Activated CD8-positive, alpha-beta memory T cell treated with anti-CD3 and anti-CD28 coated beads for 1 hour (primary cell): ENCODE results near the gene YWHAQ.
"Not testable (repeated sequence)": the region's sequence is repeated elsewhere in the genome, so short reads cannot be mapped to it uniquely, and the experiment has no call there.

Experiments used
- DNase-seq, 2 donors: peaks; one replicate each; pipeline ENCODE4 v3.0.0-alpha.2; 2020; ENCODE audit warnings: low read depth in 1 of 2; ENCODE audit errors: extremely low read depth in 1 of 2

Gene YWHAQ

DNA sequence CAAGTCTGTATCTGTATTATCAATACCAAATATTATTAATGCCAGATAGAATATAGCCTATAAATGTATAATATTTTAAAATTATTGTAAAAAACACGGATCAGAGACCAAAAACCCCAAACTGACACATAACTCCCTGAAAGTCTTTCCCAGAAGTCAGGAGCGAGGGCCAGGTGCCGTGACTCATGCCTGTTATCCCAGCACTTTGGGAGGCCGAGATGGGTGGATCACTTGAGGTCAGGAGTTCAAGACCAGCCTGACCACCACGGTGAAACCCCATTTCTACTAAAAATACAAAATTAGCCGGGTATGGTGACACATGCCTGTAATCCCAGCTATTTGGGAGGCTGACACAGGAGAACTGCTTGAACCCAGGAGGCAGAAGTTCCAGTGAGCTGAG, 35.5 kb downstream of the YWHAQ start:
- not testable (repeated sequence) for DNase-seq

- no peak for DNase-seq
These were observed 36.3 kb downstream of the YWHAQ start for GRCh38 chr2:9594366-9595054.

GRCh38 chr2:9593925-9594324, 36.9 kb downstream of the YWHAQ start:
- DNase-seq: no peak

DNA sequence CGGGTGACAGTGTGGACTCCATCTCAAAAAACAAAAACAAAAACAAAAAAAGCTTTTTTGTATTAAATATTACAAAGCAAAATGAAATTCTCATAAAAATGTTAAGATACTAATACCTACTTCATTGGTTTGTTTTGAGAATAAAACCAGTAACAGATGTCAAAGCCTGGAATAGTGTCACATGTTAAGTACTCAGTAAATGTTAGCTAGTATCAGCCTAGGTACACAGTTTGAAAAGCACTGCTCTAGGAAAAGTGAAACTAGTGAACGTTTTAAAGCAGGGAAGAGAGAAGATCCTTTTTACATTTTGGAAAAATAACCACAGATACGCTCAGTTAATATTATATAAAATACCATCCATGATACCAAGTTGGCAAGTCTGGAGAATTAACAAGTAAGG, 38.1 kb downstream of the YWHAQ start:
- DNase-seq: no peak

DNA sequence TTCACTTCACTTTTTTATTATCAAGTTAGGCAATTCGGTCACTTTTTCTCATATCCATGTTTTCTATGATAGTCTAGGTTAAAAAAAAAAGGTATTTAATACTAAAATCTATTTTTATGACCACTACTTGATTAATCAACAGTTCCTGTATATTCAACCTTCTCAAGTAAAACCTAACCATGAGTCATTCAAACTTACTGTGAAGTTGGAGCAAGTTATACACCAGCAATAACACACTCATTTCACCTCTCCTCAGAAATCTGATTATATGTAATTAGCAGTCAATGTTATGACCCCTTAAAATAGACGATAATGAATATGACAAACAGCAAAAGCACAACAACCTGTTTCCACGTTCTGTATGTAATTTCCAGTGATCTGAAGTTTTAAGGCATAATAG, 40.2 kb downstream of the YWHAQ start:
- no peak for DNase-seq

GRCh38 chr2:9586465-9586864, 44.3 kb downstream of the YWHAQ start:
- DNase-seq: no peak

DNA sequence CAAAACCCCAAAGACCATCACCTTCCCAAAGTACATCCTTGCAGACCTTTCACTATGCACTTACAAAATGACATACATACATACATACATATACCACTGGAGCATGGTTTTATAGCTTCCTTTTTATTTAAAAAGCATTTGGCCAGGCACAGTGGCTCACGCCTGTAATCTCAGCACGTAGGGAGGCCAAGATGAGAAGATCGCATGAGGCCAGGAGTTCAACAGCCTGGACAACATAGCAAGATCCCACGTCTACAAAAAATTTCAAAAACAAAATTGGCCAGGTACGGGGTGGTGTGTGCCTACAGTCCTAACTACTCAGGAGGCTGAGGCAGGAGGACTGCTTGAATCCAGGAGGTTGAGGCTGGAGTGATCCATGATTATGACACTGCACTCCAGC, 45.3 kb downstream of the YWHAQ start:
- no peak for DNase-seq

GRCh38 chr2:9584902-9585301, 45.9 kb downstream of the YWHAQ start:
- DNase-seq: not testable (repeated sequence)

GRCh38 chr2:9582624-9583023, 48.2 kb downstream of the YWHAQ start:
- no peak for DNase-seq

- no peak for DNase-seq
These were observed 52.1 kb downstream of the YWHAQ start for GRCh38 chr2:9578467-9579235.

- no peak for DNase-seq
These were observed 56.5 kb downstream of the YWHAQ start for GRCh38 chr2:9574331-9574730.

DNA sequence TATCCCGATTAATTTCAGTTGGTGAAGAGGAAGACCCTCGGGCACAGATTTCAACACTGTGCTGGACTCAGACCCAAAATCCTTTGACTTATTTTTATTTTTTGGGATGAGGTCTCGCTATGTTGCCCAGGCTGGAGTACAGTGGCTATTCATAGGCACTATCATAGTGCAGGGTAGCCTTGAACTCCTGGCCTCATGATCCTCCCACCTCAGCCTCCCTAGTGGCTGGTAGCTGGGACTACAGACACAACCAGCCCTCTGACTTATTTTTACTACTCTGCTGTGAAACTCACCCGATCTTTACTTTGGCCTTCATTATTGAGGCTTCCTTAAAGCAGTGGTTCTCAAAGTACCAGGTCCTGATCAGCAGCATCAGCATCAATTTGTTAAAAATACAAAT, 57.0 kb downstream of the YWHAQ start:
- no peak for DNase-seq

- no peak for DNase-seq
These were observed 57.6 kb downstream of the YWHAQ start for GRCh38 chr2:9573013-9573720.

DNA sequence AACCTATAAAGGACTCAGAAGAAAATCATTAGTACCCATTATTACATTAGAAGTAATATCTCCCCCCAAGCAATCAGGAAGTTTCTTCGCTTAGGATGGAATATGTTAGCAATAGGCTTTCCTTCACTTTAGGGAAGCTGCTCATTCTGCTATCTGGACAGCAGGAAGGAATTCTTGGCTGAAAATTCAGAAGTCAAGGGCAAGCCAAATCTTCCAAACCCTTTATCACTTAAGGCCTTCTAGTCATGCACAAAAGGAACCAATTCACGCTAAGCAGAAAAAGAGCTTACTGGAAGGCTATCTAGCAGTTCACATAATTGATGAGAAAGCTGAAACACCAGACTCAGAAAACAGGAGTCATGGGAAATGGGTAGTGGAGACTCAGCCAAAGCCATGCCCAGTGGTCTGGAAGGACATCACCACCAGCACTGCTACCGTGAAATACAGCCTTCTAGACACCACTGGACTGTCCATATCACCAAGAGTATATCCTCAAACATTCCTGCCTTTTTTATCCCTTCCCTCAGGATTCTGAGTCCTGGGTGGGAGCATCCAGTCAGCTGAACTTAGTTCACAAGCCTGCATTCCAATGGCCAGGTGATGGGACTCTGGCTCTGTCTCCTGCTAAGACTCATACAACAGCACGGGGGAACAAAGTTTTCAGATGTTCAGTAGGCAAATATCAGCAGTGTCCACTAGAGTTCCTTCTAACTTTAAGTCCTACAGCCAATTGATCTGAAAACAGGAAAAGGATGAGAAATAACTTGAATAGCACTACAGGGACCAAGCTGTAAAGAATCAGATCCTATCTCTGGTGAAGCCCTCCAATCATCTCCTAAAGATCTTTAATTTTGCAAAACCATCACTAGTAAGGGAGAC, 60.4 kb downstream of the YWHAQ start:
- DNase-seq: no peak

- DNase-seq: no peak
These were observed 65.2 kb downstream of the YWHAQ start for GRCh38 chr2:9565436-9566153.

GRCh38 chr2:9560628-9561027, 70.2 kb downstream of the YWHAQ start:
- DNase-seq: no peak

DNA sequence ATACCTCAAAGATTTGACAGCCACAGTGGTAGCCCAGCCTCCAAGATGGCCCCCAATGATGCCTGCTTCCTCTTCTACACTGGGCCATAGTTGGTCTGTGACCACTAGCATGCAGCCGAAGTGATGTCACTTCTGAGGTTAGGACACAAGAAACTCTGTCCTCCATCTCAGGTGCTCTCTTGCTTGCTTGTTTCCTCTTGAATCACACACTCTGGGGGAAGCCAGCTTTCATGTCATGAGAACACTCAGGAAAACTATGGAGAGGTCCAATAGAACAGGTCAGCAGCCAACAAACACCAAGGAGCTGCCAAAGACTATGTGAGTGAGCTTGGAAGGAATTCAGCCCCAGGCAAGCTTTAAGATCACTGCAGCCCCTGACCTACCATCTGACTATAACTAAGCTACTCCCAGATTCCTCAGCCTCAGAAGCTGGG, 71.8 kb downstream of the YWHAQ start:
- DNase-seq: no peak

DNA sequence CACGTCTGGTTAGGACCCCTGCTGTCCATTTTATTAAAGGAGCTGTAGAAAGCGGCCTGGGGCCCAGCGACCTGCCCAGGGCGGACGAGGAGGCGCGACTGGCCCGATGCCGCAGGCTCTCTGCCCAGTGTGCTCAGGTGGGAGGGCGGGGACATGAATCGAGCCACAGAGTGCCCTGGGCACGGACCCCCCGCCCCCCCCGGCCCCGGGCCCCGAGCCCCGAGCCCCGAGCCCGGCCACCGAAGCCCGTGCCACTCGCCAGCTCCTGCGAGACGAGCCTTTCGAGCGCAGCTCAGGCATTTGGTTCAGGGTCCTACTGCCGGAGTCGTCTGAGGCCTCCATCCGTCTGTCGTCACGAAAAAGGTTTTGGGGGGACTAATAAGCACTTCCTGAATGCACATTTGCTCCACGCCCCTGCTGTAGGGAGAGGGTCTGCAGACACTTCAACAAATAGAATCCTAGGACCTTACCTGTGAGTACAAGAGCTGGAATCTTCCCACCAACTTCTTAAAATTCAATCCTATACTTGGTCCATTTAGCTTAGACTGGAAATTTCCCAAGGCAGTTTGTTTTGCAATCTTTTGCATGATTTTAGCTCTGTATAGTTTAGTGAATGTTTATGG, 74.6 kb downstream of the YWHAQ start:
- DNase-seq: peak in 1 of 2 donors; percentile 0

DNA sequence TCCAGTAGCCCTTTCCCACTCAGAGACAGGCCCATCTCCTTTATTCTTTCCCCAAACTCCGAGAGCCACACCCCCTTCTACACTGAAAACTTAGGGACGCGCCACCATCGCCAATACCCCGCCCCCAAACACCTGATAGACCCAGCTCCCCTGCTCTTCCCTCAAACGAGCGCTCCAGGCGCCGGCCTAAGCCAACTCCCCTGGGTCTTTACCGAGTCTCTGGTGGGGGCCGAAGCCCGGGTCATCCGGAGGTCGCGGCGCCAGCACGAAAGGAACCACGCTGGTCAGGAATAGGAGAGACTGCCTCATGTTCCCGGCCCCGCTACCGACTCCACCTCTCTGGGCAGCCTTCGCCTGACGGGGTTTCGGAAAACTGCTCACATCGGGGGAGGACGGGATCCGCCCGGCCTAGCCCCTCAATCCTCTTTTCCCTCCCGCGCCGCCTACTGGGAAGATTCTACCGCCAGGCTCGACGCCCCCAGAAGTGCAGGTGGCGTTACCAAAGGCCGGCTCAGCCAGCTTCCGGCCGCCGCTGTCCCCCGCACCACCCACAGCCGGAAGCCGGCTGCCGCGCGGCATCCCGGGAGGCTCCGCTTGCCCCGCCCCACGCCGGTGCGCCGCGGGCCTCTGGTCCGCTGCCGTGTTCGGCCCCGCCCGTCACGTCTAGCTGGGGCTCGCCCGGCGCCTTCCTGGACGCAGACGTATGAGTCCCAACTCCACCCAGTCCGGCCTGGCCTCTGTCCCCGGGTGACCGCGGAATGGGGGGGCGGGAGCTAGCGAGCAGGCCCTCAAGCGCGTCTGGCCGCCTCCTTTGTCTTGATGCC, 75.3 kb downstream of the YWHAQ start, which contains the start of gene ADAM17:
ADAM17 (minus strand) TSS at position 534 of the 824 bp plus-strand sequence; CDS start at position 309, 225 bp downstream.
- DNase-seq: peak; percentile 42 to 70
